K562 (cell line): ENCODE data around the gene ERVH48-1. TPM values are rescaled to one million over a fixed set of nuclear protein-coding genes. Genes with fewer than 3 reads are reported as not detected.

Source experiments
- ARNT ChIP-seq, 2 experiments: fragments of 450-650 bp; IDR thresholded peaks; 2 replicates each; pipeline ENCODE4 v1.6.1; 2016; ENCODE audit warnings: mild to moderate bottlenecking in 1 of 2
- BHLHE40 ChIP-seq: IDR thresholded peaks from 2 replicates; pipeline ENCODE4 v1.6.1; 2011; ENCODE audit warnings: low read length, improper control_type of control experiment
- COPS2 ChIP-seq: fragments of 450-650 bp; conservative IDR thresholded peaks from 2 replicates; pipeline ENCODE4 v1.6.1; 2016; ENCODE audit warnings: mild to moderate bottlenecking, moderate library complexity
- CREB1 ChIP-seq, 2 experiments: sonication (generic) in 1 of 2; formaldehyde crosslinking in 1 of 2; IDR thresholded peaks; 2 replicates each; pipeline versions ENCODE4 v1.6.1 to v1.8.0; 2012 to 2022; ENCODE audit warnings: inconsistent platforms in 1 of 2, mild to moderate bottlenecking in 1 of 2, missing genetic modification reagents in 1 of 2, moderate library complexity in 1 of 2
- DLX4 ChIP-seq: fragments of 250-450 bp; sonication (Bioruptor Pico); IDR thresholded peaks from 2 replicates; pipeline ENCODE4 v1.6.1; 2021; ENCODE audit warnings: mild to moderate bottlenecking
- FUS ChIP-seq: fragments of 200-400 bp; formaldehyde crosslinking; optimal IDR thresholded peaks from 2 replicates; pipeline ENCODE3; 2017; ENCODE audit warnings: low read depth, low read length
- GATA2 ChIP-seq: sonication (generic); formaldehyde crosslinking; IDR thresholded peaks from 2 replicates; pipeline ENCODE4 v1.4.0; 2020; ENCODE audit warnings: mild to moderate bottlenecking, missing genetic modification reagents
- KAT2B ChIP-seq: IDR thresholded peaks from one replicate; pipeline ENCODE4 v1.6.1; 2012; ENCODE audit warnings: low read depth, mild to moderate bottlenecking, control low read depth, inconsistent platforms, low read length, moderate library complexity
- KDM2B ChIP-seq: fragments of 250-450 bp; sonication (Bioruptor Pico); IDR thresholded peaks from 2 replicates; pipeline ENCODE4 v1.8.0; 2021; ENCODE audit warnings: mild to moderate bottlenecking, moderate library complexity
- MEF2D ChIP-seq: conservative IDR thresholded peaks from 2 replicates; pipeline ENCODE4 v1.6.1; 2016; ENCODE audit warnings: low read depth, missing genetic modification characterization, missing compliant biosample characterization
- NONO ChIP-seq, 2 experiments: fragments of 200-400 bp in 1 of 2; fragments of 450-650 bp in 1 of 2; formaldehyde crosslinking in 1 of 2; IDR thresholded peaks; 2 replicates each; pipeline ENCODE4 v1.6.1; 2017; ENCODE audit warnings: low read depth in 2 of 2, mild to moderate bottlenecking in 2 of 2, moderate library complexity in 2 of 2, low read length in 1 of 2
- RNF2 ChIP-seq: sonication (generic); IDR thresholded peaks from 2 replicates; pipeline ENCODE4 v1.6.1; 2016
- TAF15 ChIP-seq: fragments of 200-400 bp; formaldehyde crosslinking; IDR thresholded peaks from 2 replicates; pipeline ENCODE4 v1.6.1; 2017; ENCODE audit warnings: mild to moderate bottlenecking, low read depth, low read length, moderate library complexity
- ZC3H4 ChIP-seq: sonication (generic); formaldehyde crosslinking; IDR thresholded peaks from 2 replicates; pipeline ENCODE4 v1.9.0; 2021; ENCODE audit warnings: missing genetic modification reagents, borderline replicate concordance
- ZFP30 ChIP-seq: fragments of 250-450 bp; sonication (Bioruptor Pico); IDR thresholded peaks from 2 replicates; pipeline ENCODE4 v1.8.0; 2022; ENCODE audit warnings: moderate library complexity, mild to moderate bottlenecking, inconsistent platforms, borderline replicate concordance
- ZKSCAN3 ChIP-seq: fragments of 250-450 bp; sonication (Bioruptor Pico); IDR thresholded peaks from 2 replicates; pipeline ENCODE4 v1.4.0; 2020
- ZNF212 ChIP-seq: fragments of 450-650 bp; formaldehyde crosslinking; IDR thresholded peaks from 2 replicates; pipeline ENCODE4 v1.4.0; 2020; ENCODE audit warnings: mild to moderate bottlenecking
- ZNF583 ChIP-seq: fragments of 250-450 bp; sonication (Bioruptor Pico); IDR thresholded peaks from 2 replicates; pipeline ENCODE4 v1.4.0; 2020
- ZNF639 ChIP-seq, 2 experiments: fragments of 200-800 bp in 1 of 2; sonication (Bioruptor generic) in 1 of 2; sonication (generic) in 1 of 2; formaldehyde crosslinking in 1 of 2; IDR thresholded peaks in 1 of 2; conservative IDR thresholded peaks in 1 of 2; 2 replicates each; pipeline versions ENCODE4 v1.5.0 to v1.6.1; 2016 to 2020; ENCODE audit warnings: missing compliant biosample characterization in 1 of 2, missing genetic modification characterization in 1 of 2, missing genetic modification reagents in 1 of 2
- polyA plus RNA-seq, 8 experiments: library from polyadenylated mRNA; depleted of rRNA in 4 of 8; stranded (reverse) in 5 of 8; unstranded in 3 of 8; fragments of >200 nt; fragmentation: Nextera tagmentation in 2 of 8; fragmentation: Illumina TruSeq in 1 of 8; extraction: Ambion mirVana in 2 of 8; extraction: Trizol in 1 of 8; gene quantifications; 2 replicates each; pipeline versions ENCODE4 v1.2.1 to v1.2.3, GENCODE V29; 2011 to 2014; ENCODE audit warnings: inconsistent platforms in 1 of 8, missing spikeins in 1 of 8
- total RNA-seq, 7 experiments: library from RNA; depleted of rRNA in 6 of 7; stranded (reverse); fragments of >200 nt in 6 of 7; fragmentation: Illumina TruSeq in 2 of 7; extraction: Trizol in 2 of 7; gene quantifications; 2 replicates each; pipeline versions ENCODE4 v1.2.1 to v1.2.3, GENCODE V29; 2011 to 2021; ENCODE audit warnings: low replicate concordance in 1 of 7
- TF ChIP-seq, protein P1 (sequence below): sonication (generic); formaldehyde crosslinking; IDR thresholded peaks from 2 replicates; pipeline ENCODE4 v1.8.0; 2022; ENCODE audit warnings: mild to moderate bottlenecking, low read depth, missing genetic modification reagents
- TF ChIP-seq, protein P2 (sequence below): fragments of 250-450 bp; sonication (Bioruptor Pico); IDR thresholded peaks from 2 replicates; pipeline ENCODE4 v1.8.0; 2022; ENCODE audit warnings: inconsistent platforms
- TF ChIP-seq, protein P3 (sequence below): fragments of 450-650 bp; conservative IDR thresholded peaks from 2 replicates; pipeline ENCODE4 v1.6.1; 2016; ENCODE audit warnings: missing genetic modification characterization, low read depth, mild to moderate bottlenecking, missing compliant biosample characterization, moderate library complexity

ERVH48-1 gene
- total and polyA plus RNA-seq, 9 of the 15 experiments (the other 6 are each of a cell fraction or from before 2014, with no cell fraction given), result 0.08 to 0.49 (median 0.16) TPM; not detected in 3

DNA sequence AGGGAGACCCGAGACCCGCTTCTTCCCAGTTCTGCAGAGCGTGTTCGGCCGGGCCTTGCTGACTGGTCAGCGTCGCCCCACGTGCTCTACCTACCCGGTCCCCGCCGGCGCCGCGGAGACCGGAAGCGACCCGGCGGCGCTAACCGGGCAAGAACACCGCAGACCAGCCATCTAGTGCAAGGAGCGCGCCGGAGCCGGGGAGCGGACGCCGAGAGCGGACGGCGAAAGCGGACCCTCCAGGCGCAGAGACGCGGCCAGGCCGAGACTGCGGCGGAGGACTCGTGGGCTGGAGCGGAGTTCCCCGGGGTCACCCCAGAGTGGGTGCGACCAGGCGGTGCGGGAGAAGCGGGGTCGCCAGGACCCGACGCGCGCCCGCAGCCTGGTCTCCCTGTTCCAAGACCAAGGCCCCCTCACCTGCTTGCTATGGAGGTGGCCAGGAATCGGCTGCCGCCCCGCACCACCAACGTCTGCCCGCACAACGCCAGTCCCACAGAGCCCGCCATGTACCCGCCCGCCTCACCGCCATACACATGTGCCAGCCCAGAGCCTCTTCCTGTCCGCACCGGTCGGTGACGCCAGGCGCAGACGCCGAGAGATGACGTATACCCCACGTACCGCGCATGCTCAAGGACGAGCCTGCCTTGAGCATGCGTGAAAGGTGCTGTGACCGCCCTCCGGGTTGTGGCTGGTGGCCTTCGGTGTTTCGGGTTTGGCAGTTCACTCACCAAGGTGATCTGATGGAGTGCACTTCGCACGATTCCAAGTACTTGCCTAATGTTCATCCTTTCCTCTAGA, 46.2 kb downstream of the ERVH48-1 start, which contains the start of gene WDR4 (continued):
- TF ChIP-seq ZNF639 (CRISPR knock-in tag; conservative IDR thresholded peaks at IDR 0.05 in 1 of 2, IDR thresholded peaks at IDR 0.05 in 1 of 2) (peak in 1 of 2 experiments; percentile 92; a peak in 2 of 4 replicates), BHLHE40 (peak; percentile 67), ARNT (IDR thresholded peaks at IDR 0.05) (no peak), MEF2D (tag) (no peak), DLX4 (CRISPR knock-in tag) (no peak), KDM2B (CRISPR knock-in tag) (0 out of 2 replicates have a peak, but pooled peaks have one; percentile 39), COPS2 (no peak), ZKSCAN3 (CRISPR knock-in tag) (no peak), FUS (peak; percentile 92), NONO (IDR thresholded peaks at IDR 0.05; ENCODE audit: low read depth in 2 of 2, low read length in 1 of 2) (peak; percentile 81 to 94; a peak in 3 of 4 replicates), GATA2 (CRISPR knock-in tag) (no peak), CREB1 (IDR thresholded peaks at IDR 0.05) (peak; percentile 100), CREB1 (CRISPR knock-in tag; IDR thresholded peaks at IDR 0.05) (peak; percentile 100), ZNF583 (CRISPR knock-in tag) (no peak), ZFP30 (CRISPR knock-in tag) (no peak), ZNF212 (CRISPR knock-in tag) (peak; percentile 30; the same call in 1 of the 2 replicates), TAF15 (0 out of 2 replicates have a peak, but pooled peaks have one; percentile 63), KAT2B (no peak), RNF2 (peak; percentile 40; the same call in 1 of the 2 replicates), ZC3H4 (CRISPR knock-in tag) (peak; percentile 70; the same call in 1 of the 2 replicates)
- TF ChIP-seq, protein P1, sequence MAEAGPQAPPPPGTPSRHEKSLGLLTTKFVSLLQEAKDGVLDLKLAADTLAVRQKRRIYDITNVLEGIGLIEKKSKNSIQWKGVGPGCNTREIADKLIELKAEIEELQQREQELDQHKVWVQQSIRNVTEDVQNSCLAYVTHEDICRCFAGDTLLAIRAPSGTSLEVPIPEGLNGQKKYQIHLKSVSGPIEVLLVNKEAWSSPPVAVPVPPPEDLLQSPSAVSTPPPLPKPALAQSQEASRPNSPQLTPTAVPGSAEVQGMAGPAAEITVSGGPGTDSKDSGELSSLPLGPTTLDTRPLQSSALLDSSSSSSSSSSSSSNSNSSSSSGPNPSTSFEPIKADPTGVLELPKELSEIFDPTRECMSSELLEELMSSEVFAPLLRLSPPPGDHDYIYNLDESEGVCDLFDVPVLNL, result 0 out of 2 replicates have a peak, but pooled peaks have one; percentile 10
- TF ChIP-seq, protein P2, sequence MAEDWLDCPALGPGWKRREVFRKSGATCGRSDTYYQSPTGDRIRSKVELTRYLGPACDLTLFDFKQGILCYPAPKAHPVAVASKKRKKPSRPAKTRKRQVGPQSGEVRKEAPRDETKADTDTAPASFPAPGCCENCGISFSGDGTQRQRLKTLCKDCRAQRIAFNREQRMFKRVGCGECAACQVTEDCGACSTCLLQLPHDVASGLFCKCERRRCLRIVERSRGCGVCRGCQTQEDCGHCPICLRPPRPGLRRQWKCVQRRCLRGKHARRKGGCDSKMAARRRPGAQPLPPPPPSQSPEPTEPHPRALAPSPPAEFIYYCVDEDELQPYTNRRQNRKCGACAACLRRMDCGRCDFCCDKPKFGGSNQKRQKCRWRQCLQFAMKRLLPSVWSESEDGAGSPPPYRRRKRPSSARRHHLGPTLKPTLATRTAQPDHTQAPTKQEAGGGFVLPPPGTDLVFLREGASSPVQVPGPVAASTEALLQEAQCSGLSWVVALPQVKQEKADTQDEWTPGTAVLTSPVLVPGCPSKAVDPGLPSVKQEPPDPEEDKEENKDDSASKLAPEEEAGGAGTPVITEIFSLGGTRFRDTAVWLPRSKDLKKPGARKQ (CRISPR knock-in tag), result no peak
- TF ChIP-seq, protein P3, sequence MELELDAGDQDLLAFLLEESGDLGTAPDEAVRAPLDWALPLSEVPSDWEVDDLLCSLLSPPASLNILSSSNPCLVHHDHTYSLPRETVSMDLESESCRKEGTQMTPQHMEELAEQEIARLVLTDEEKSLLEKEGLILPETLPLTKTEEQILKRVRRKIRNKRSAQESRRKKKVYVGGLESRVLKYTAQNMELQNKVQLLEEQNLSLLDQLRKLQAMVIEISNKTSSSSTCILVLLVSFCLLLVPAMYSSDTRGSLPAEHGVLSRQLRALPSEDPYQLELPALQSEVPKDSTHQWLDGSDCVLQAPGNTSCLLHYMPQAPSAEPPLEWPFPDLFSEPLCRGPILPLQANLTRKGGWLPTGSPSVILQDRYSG (tag), result no peak
